NCI-H1092 treated with DMSO at 0.1 percent for 48 hours (cell line): ENCODE data around the gene PRR3.

Source experiments
- DNase-seq: peaks from one replicate; lab custom pipeline; 2025; lab: John Stamatoyannopoulos, UW

The PRR3 gene

DNA sequence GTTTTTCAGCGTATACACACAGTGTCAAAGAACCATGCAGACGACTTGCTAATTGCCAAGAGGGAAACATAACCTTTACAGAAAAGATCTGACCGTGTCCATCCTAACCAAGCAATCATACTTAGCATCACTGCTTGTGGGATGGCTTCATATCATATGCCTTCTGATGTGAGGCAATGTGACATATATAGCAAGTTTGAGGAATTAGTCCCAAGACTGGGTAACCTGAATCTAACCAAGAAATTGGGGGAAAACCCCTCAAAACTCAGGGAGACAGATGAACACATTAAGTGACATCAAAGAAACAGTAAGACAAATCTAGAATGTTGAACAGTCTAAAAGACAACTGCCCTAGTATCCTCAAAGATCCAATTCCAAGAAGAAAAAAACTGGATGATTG, 19.2 kb upstream of the PRR3 start:
- no peak for DNase-seq

GRCh38 chr6:30541515-30542403, 15.3 kb upstream of the PRR3 start:
- DNase-seq: peak; percentile 56

DNA sequence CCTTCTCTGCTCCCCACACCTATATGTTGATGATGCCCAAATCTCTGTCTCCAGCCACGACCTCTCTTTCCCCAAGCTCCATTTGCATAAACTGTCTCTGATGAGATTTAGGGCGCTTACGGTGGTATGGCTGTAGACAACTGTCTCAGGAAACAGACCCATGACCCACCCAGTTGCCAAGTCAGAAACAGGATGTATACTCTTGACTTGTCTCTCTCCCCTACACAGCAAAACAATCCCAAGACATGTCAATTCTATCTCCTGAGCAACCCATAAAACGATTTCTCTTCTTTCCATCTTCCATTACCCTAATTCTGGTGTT, 14.7 kb upstream of the PRR3 start:
- DNase-seq: no peak

- DNase-seq: no peak
Measured at GRCh38 chr6:30542915-30543314, 14.2 kb upstream of the PRR3 start.

DNA sequence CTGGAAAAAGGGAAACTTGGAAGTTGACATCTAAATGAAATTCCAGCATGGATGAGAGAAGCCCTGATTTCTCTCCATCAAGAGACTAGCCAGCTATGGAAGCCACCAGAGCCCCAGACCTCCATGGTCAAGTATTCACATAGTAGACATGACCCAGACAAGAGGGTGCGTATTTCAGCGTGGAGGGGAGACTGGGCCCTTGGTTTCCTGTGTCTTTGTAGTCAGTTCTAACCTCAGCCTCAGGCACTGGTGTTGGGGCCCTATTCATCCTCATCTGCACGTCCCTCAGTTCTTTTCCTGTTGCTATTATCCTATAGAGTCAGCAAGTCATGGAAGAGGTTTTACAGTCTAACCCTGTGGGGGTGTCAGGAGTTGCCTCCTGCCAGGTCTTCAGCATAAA, 13.3 kb upstream of the PRR3 start:
- DNase-seq: no peak

DNA sequence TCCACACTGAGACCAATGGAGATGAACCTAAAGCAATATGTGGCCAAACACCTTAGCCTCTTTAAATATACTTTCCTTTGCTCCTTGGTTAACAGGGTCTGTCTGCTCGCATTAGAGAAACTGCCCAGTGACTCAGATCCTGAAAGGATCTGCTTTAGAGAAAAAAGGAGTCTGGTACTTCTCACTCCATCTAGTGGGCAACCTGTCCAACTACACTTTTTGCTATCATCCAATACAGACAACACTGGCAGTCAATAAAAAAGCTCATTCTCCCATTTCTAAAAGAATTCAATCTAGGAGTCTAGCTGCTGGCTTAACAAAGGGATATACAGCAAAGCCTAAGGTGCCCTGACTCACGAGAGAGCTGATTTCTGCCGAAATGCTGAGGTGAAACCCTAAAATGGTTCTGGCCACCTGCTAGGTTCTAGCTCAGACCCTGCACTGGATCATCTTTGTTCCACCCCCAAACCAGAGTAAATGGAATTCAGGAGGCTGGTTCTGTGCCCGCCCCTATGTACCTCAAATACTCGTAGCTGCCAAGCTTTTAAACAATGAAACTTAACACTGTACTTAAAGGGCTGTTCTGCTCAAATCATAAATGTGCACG, 12.3 kb upstream of the PRR3 start:
- peak; percentile 7 for DNase-seq

GRCh38 chr6:30547454-30547853, 9.6 kb upstream of the PRR3 start:
- no peak for DNase-seq

DNA sequence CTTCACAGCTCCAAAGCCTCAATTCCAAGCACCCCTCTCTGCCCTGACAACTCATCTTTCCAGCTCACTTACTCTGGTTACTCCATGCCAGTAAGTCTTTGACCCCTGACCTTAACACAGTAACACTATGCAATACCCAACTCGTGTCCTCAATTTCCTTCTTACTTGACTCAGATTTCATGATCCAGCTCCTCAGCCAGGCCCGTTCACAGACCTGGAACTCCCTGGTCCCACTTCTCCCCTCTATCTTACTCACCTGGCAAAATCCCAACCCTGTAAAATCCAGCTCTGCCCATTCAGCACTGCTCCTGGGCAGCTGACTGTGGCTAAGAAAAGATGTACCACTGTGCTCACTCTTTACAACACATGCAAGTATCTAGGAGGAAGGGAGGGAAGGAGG, 8.7 kb upstream of the PRR3 start:
- no peak for DNase-seq

DNA sequence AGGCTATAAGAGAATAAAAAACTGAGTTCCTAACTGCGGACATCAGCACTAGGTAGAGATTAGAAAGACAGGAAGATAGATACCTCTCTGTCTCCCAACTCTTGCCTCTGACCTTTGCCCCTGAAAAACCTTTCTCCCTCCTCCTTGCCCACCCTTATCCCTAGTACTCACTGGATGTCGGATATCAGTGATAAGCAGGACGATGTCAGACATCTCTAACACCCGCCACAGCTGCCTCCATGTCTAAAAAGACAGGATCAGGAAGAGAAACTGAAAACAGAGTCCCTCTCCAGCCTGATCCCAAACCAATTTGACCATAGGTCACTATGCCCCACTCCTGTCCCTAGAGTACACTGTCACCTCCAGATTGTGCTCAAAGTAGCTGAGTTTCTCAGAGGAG, 2.7 kb upstream of the PRR3 start:
- DNase-seq: no peak

DNA sequence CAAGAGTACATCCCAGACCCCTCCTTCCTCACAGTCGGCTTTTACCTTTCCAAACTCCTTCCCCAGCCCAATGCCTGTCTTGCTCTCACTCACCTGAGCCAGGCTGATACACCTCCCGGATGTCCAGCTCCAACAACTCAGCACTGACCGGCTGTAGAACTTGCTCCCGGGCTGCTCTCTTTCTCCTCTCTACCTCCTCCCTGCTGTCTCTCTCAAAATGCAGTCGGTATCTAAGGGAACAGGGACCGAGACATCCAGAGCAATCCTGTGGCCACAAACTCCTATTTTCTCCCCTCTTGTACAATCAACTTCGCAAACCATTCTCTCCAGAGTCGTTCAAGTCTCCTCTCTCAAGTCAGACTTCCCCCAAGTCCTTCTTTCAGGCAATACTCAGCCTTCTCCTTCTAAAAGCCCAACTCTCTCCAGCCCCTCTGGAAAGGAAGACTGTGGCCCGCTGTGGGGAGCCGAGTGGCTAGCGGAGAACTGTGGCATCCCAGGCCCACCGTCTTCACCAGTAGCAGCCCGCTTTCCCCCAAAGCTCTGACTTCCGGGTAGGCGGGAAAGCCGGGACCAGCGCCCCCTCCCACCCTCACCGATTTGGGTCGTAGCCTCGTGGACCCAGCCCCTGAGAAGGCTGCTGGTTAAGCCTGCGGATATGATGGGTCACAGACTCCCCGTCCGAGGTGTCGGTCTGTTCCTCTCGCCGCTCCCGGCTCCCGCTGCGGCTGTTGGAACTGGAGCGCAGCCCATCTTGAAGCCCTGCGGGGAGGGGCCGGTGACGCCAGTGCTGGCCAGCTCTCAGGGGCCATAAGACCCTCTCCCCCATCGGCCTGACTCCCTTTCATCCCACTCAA, 1.9 kb upstream of the PRR3 start:
- DNase-seq: no peak

- DNase-seq: no peak
Measured at GRCh38 chr6:30555816-30556065, 1.4 kb upstream of the PRR3 start.

- DNase-seq: peak; percentile 64
Measured at GRCh38 chr6:30556066-30556905, 809 bp upstream of the PRR3 start, which contains the start of gene GNL1. Gene GNL1, minus strand, starts transcription at chr6:30556489. Its CDS starts 286 bp downstream, at chr6:30556203.

GRCh38 chr6:30557683-30557981, 537 bp downstream of the PRR3 start:
- DNase-seq: no peak

DNA sequence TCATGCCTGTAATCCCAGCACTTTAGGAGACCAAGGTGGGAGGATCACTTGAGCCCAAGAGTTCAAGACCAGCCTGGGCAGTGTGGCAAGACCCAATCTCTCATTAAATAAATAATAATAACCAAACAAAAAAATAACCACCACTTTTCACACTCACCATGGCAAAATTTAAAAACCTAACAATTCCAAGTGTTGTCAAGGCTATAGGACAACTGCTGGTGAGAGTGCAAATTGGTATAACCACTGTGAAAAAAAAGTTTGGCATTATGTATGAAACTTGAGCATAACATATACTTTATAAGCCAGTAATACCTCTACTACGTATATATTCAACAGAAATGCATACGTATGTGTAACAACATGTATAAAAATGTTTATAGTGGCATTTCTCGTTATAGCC, 3.8 kb downstream of the PRR3 start:
- DNase-seq: no peak

- DNase-seq: no peak
Measured at GRCh38 chr6:30562470-30563425, 5.7 kb downstream of the PRR3 start.

- no peak for DNase-seq
Measured at GRCh38 chr6:30564114-30564513, 7.0 kb downstream of the PRR3 start.

DNA sequence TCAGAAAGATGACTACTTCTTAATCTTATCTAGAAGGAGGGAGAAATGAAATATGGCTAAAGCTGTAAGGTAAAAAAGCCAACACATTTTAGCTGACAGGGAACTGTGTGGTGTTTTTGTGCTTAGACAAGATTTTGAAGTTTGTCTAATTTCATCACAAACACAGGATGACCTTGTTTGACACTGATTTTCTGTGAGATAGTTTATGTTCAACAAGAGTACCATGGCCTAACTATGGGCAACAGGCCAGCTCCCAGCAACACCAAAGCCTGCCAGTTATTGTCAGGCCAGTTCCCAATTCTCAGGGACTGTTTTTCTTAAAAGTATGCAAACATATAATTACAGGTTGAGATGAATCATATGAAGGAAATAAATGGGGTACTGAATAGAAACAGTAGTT, 8.7 kb downstream of the PRR3 start:
- DNase-seq: no peak

DNA sequence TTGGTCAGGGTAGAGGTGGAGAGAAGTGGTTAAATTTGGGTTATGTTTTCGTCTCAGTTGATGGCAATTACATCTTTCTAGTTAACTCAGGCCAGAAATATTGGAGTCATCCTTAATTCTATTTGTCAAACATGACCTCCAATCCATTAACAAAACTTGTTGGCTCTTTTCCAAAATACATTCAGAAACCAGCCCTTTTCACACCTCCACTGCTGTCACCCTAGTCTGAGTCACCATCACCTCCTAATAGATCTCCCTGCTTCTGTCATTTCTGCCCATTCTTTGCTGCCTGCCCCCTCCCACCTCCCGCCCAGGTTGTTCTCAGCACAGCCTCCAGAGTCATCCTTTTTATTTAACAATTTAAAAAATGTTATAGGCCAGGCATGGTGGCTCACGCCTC, 11.2 kb downstream of the PRR3 start:
- no peak for DNase-seq

- DNase-seq: no peak
Measured at GRCh38 chr6:30570263-30570662, 13.2 kb downstream of the PRR3 start.

DNA sequence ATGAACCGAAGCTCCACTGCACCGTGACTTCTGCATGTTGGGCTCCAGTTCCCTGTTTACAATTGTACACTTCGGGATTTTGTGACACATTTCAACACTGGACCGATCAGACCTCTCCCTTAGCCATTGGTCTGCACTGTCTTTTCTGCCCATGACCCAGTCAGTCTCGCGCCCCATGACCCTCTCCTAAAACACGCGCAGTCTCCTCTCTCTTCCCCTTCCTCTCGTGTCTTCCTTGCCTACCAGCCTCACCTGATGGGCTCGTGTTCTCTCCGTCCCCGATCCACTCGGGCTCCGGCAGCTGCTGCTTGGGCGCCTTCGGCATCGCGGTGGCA, 13.6 kb downstream of the PRR3 start:
- DNase-seq: no peak

DNA sequence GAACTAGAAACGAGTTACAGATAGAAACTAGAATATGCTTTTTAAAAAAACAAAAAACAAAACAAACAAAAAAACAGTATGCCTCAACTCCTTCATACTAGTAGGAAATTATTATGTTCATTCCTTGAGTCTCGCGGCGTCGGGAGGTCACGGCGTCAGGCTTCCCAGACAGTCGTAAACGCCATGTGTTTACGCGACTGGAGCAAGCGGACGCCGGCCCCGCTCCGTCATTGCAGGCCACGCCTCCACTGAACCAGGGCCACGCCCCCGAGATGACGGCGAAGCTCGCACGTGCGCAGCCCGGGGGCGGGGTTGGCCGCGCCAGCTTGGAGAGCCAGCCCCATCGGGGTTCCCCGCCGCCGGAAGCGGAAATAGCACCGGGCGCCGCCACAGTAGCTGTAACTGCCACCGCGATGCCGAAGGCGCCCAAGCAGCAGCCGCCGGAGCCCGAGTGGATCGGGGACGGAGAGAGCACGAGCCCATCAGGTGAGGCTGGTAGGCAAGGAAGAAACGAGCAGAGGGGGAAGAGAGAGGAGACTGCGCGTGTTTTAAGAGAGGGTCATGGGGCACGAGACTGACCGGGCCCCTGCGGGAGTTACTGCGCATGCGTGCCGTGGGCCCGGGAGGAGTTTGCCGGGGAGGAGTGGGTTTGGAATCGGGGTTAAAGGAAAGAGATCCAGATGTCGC, 14.1 kb downstream of the PRR3 start, which contains the start of gene ABCF1:
Gene ABCF1 (plus strand): TSS at position 368 of the 687 bp plus-strand sequence. CDS start 46 bp downstream, at position 414.
- peak; percentile 89 for DNase-seq
